ENCODE results near the gene THADA.

GRCh38 chr2:43270930-43271615 is 324.8 kb downstream of the THADA start:
- no peak for TF ChIP-seq POLR2AphosphoS5 (IDR thresholded peaks at IDR 0.05; ENCODE audit: low read depth)
- TF ChIP-seq CTCF (IDR thresholded peaks at IDR 0.05; ENCODE audit: insufficient read depth, low read length) = no peak
- no peak for TF ChIP-seq SPI1 (IDR thresholded peaks at IDR 0.05; ENCODE audit: borderline replicate concordance, low read depth)
- TF ChIP-seq, protein P1, sequence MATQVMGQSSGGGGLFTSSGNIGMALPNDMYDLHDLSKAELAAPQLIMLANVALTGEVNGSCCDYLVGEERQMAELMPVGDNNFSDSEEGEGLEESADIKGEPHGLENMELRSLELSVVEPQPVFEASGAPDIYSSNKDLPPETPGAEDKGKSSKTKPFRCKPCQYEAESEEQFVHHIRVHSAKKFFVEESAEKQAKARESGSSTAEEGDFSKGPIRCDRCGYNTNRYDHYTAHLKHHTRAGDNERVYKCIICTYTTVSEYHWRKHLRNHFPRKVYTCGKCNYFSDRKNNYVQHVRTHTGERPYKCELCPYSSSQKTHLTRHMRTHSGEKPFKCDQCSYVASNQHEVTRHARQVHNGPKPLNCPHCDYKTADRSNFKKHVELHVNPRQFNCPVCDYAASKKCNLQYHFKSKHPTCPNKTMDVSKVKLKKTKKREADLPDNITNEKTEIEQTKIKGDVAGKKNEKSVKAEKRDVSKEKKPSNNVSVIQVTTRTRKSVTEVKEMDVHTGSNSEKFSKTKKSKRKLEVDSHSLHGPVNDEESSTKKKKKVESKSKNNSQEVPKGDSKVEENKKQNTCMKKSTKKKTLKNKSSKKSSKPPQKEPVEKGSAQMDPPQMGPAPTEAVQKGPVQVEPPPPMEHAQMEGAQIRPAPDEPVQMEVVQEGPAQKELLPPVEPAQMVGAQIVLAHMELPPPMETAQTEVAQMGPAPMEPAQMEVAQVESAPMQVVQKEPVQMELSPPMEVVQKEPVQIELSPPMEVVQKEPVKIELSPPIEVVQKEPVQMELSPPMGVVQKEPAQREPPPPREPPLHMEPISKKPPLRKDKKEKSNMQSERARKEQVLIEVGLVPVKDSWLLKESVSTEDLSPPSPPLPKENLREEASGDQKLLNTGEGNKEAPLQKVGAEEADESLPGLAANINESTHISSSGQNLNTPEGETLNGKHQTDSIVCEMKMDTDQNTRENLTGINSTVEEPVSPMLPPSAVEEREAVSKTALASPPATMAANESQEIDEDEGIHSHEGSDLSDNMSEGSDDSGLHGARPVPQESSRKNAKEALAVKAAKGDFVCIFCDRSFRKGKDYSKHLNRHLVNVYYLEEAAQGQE (IDR thresholded peaks at IDR 0.05; ENCODE audit: insufficient replicate concordance, low read depth) = no peak

All from HL-60 (cell line).